K562 (cell line): ENCODE results near the gene ZRANB3. TPM values are rescaled to one million over a fixed set of nuclear protein-coding genes. Genes with fewer than 3 reads are reported as not detected.

Experiments used
- BRD4 ChIP-seq: fragments of 200-600 bp; sonication (generic); IDR thresholded peaks from 2 replicates; pipeline ENCODE4 v1.6.1; 2017; ENCODE audit warnings: inconsistent platforms
- ETV1 ChIP-seq: fragments of 450-650 bp; conservative IDR thresholded peaks from 2 replicates; pipeline ENCODE4 v1.6.1; 2016; ENCODE audit warnings: missing genetic modification characterization, control low read depth, low read depth, missing compliant biosample characterization
- USF2 ChIP-seq: sonication (generic); formaldehyde crosslinking; IDR thresholded peaks from 2 replicates; pipeline ENCODE4 v1.5.0; 2020; ENCODE audit warnings: missing genetic modification reagents
- ZBTB11 ChIP-seq, 3 experiments: fragments of 200-800 bp in 1 of 3; fragments of 250-450 bp in 1 of 3; fragments of 450-650 bp in 1 of 3; sonication (Bioruptor Pico) in 1 of 3; sonication (Bioruptor generic) in 1 of 3; formaldehyde crosslinking in 1 of 3; IDR thresholded peaks; 2 replicates each; pipeline versions ENCODE4 v1.6.1 to v1.8.0; 2016 to 2022; ENCODE audit warnings: mild to moderate bottlenecking in 2 of 3, missing genetic modification characterization in 2 of 3, missing compliant biosample characterization in 1 of 3, moderate library complexity in 1 of 3
- ZNF121 ChIP-seq: sonication (generic); formaldehyde crosslinking; conservative IDR thresholded peaks from 2 replicates; pipeline ENCODE4 v1.8.0; 2022; ENCODE audit warnings: missing genetic modification reagents
- ZNF445 ChIP-seq: fragments of 250-450 bp; sonication (Bioruptor Pico); IDR thresholded peaks from 2 replicates; pipeline ENCODE4 v1.4.0; 2020; ENCODE audit warnings: low read depth, mild to moderate bottlenecking, moderate library complexity
- ZNF75A ChIP-seq: fragments of 450-650 bp; formaldehyde crosslinking; IDR thresholded peaks from 2 replicates; pipeline ENCODE4 v1.4.0; 2020; ENCODE audit warnings: mild to moderate bottlenecking
- polyA plus RNA-seq, 8 experiments: library from polyadenylated mRNA; depleted of rRNA in 4 of 8; stranded (reverse) in 5 of 8; unstranded in 3 of 8; fragments of >200 nt; fragmentation: Nextera tagmentation in 2 of 8; fragmentation: Illumina TruSeq in 1 of 8; extraction: Ambion mirVana in 2 of 8; extraction: Trizol in 1 of 8; gene quantifications; 2 replicates each; pipeline versions ENCODE4 v1.2.1 to v1.2.3, GENCODE V29; 2011 to 2014; ENCODE audit warnings: inconsistent platforms in 1 of 8, missing spikeins in 1 of 8
- total RNA-seq, 7 experiments: library from RNA; depleted of rRNA in 6 of 7; stranded (reverse); fragments of >200 nt in 6 of 7; fragmentation: Illumina TruSeq in 2 of 7; extraction: Trizol in 2 of 7; gene quantifications; 2 replicates each; pipeline versions ENCODE4 v1.2.1 to v1.2.3, GENCODE V29; 2011 to 2021; ENCODE audit warnings: low replicate concordance in 1 of 7

The ZRANB3 gene
- total and polyA plus RNA-seq, 9 of the 15 experiments (the other 6 are each of a cell fraction or from before 2014, with no cell fraction given), result 8.6 to 21.3 (median 14.7) TPM

- no peak for TF ChIP-seq ZBTB11 (CRISPR knock-in tag; IDR thresholded peaks at IDR 0.05)
- no peak for TF ChIP-seq ZNF445
- TF ChIP-seq ETV1 (tag), result no peak
- no peak for TF ChIP-seq BRD4
- TF ChIP-seq USF2 (CRISPR knock-in tag), result no peak
- no peak for TF ChIP-seq ZNF121 (CRISPR knock-in tag)
- TF ChIP-seq ZNF75A (CRISPR knock-in tag), result no peak
These were observed 345.0 kb downstream of the ZRANB3 start (continued) for GRCh38 chr2:135186054-135186453.
